WTC11 (cell line): ENCODE results near the gene ZNF205.

Experiments
- ATF1 ChIP-seq: sonication (generic); formaldehyde crosslinking; IDR thresholded peaks from 2 replicates; pipeline ENCODE4 v1.8.1; 2023; ENCODE audit warnings: mild to moderate bottlenecking, moderate library complexity, missing genetic modification reagents
- CREB1 ChIP-seq: sonication (generic); formaldehyde crosslinking; IDR thresholded peaks from 2 replicates; pipeline ENCODE4 v1.8.0; 2023; ENCODE audit warnings: mild to moderate bottlenecking, missing genetic modification reagents
- ELF4 ChIP-seq: sonication (generic); formaldehyde crosslinking; IDR thresholded peaks from 2 replicates; pipeline ENCODE4 v1.8.1; 2022; ENCODE audit warnings: low read depth, mild to moderate bottlenecking, moderate library complexity, missing genetic modification reagents
- ESRRA ChIP-seq: sonication (generic); formaldehyde crosslinking; IDR thresholded peaks from 2 replicates; pipeline ENCODE4 v1.8.1; 2022; ENCODE audit warnings: mild to moderate bottlenecking, missing genetic modification reagents, borderline replicate concordance
- FOXJ3 ChIP-seq: sonication (generic); formaldehyde crosslinking; IDR thresholded peaks from 2 replicates; pipeline ENCODE4 v1.9.0; 2021; ENCODE audit warnings: missing genetic modification reagents, mild to moderate bottlenecking, borderline replicate concordance
- NR3C1 ChIP-seq: sonication (generic); formaldehyde crosslinking; conservative IDR thresholded peaks from 2 replicates; pipeline ENCODE4 v1.8.1; 2023; ENCODE audit warnings: low read depth, mild to moderate bottlenecking, missing genetic modification reagents
- SMAD3 ChIP-seq: sonication (generic); formaldehyde crosslinking; IDR thresholded peaks from 2 replicates; pipeline ENCODE4 v1.8.0; 2022; ENCODE audit warnings: missing genetic modification reagents, mild to moderate bottlenecking, borderline replicate concordance
- TCF7 ChIP-seq: sonication (generic); formaldehyde crosslinking; IDR thresholded peaks from 2 replicates; pipeline ENCODE4 v1.8.0; 2022; ENCODE audit warnings: mild to moderate bottlenecking, low read depth, missing genetic modification reagents, moderate library complexity
- ZNF671 ChIP-seq: fragments of 250-450 bp; sonication (Bioruptor Pico); IDR thresholded peaks from 2 replicates; pipeline ENCODE4 v1.8.0; 2021; ENCODE audit warnings: mild to moderate bottlenecking
- TF ChIP-seq, protein P1 (sequence below): sonication (generic); formaldehyde crosslinking; IDR thresholded peaks from 2 replicates; pipeline ENCODE4 v1.8.0; 2022; ENCODE audit warnings: mild to moderate bottlenecking, missing genetic modification reagents
- TF ChIP-seq, protein P2 (sequence below): sonication (generic); formaldehyde crosslinking; IDR thresholded peaks from 2 replicates; pipeline ENCODE4 v1.8.1; 2023; ENCODE audit warnings: mild to moderate bottlenecking, missing genetic modification reagents, moderate library complexity
- TF ChIP-seq, protein P3 (sequence below): sonication (generic); formaldehyde crosslinking; IDR thresholded peaks from 2 replicates; pipeline ENCODE4 v1.8.0; 2023; ENCODE audit warnings: mild to moderate bottlenecking, missing genetic modification reagents
- TF ChIP-seq, protein P4 (sequence below): fragments of 200-600 bp; IDR thresholded peaks from 2 replicates; pipeline ENCODE4 v1.8.0; 2022; ENCODE audit warnings: antibody characterized with exemption
- TF ChIP-seq, protein P5 (sequence below): sonication (generic); formaldehyde crosslinking; IDR thresholded peaks from 2 replicates; pipeline ENCODE4 v1.8.0; 2022; ENCODE audit warnings: mild to moderate bottlenecking, missing genetic modification reagents

DNA sequence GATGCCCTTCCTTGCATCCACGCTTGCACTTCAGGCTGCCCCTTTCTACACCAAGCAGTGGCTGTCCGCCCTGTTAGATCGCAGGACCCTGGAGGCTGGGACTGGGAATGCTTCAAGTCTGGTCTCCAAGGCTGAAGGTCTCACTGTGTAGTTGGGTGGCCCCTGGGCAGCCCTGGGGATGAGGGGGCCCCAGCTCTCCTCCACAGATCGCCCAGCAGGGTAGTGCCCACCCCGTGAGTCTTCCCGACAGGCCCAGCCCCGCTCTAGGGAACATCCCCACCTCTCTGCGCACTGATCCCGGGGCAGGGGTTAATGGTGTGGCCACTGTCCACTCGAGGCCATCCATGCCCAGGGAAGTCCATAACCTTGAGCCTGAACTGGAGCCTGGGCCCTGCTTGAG, 32.8 kb downstream of the ZNF205 start:
- TF ChIP-seq, protein P1, sequence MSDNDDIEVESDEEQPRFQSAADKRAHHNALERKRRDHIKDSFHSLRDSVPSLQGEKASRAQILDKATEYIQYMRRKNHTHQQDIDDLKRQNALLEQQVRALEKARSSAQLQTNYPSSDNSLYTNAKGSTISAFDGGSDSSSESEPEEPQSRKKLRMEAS (CRISPR knock-in tag), result no peak
- TF ChIP-seq ESRRA (CRISPR knock-in tag), result no peak
- no peak for TF ChIP-seq SMAD3 (CRISPR knock-in tag)
- TF ChIP-seq, protein P2, sequence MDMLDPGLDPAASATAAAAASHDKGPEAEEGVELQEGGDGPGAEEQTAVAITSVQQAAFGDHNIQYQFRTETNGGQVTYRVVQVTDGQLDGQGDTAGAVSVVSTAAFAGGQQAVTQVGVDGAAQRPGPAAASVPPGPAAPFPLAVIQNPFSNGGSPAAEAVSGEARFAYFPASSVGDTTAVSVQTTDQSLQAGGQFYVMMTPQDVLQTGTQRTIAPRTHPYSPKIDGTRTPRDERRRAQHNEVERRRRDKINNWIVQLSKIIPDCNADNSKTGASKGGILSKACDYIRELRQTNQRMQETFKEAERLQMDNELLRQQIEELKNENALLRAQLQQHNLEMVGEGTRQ (CRISPR knock-in tag), result no peak
- TF ChIP-seq, protein P3, sequence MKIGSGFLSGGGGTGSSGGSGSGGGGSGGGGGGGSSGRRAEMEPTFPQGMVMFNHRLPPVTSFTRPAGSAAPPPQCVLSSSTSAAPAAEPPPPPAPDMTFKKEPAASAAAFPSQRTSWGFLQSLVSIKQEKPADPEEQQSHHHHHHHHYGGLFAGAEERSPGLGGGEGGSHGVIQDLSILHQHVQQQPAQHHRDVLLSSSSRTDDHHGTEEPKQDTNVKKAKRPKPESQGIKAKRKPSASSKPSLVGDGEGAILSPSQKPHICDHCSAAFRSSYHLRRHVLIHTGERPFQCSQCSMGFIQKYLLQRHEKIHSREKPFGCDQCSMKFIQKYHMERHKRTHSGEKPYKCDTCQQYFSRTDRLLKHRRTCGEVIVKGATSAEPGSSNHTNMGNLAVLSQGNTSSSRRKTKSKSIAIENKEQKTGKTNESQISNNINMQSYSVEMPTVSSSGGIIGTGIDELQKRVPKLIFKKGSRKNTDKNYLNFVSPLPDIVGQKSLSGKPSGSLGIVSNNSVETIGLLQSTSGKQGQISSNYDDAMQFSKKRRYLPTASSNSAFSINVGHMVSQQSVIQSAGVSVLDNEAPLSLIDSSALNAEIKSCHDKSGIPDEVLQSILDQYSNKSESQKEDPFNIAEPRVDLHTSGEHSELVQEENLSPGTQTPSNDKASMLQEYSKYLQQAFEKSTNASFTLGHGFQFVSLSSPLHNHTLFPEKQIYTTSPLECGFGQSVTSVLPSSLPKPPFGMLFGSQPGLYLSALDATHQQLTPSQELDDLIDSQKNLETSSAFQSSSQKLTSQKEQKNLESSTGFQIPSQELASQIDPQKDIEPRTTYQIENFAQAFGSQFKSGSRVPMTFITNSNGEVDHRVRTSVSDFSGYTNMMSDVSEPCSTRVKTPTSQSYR (CRISPR knock-in tag), result no peak
- no peak for TF ChIP-seq NR3C1 (CRISPR knock-in tag)
- TF ChIP-seq ATF1 (CRISPR knock-in tag), result no peak
- no peak for TF ChIP-seq TCF7 (CRISPR knock-in tag)
- TF ChIP-seq, protein P4, sequence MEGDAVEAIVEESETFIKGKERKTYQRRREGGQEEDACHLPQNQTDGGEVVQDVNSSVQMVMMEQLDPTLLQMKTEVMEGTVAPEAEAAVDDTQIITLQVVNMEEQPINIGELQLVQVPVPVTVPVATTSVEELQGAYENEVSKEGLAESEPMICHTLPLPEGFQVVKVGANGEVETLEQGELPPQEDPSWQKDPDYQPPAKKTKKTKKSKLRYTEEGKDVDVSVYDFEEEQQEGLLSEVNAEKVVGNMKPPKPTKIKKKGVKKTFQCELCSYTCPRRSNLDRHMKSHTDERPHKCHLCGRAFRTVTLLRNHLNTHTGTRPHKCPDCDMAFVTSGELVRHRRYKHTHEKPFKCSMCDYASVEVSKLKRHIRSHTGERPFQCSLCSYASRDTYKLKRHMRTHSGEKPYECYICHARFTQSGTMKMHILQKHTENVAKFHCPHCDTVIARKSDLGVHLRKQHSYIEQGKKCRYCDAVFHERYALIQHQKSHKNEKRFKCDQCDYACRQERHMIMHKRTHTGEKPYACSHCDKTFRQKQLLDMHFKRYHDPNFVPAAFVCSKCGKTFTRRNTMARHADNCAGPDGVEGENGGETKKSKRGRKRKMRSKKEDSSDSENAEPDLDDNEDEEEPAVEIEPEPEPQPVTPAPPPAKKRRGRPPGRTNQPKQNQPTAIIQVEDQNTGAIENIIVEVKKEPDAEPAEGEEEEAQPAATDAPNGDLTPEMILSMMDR, result no peak
- TF ChIP-seq, protein P5, sequence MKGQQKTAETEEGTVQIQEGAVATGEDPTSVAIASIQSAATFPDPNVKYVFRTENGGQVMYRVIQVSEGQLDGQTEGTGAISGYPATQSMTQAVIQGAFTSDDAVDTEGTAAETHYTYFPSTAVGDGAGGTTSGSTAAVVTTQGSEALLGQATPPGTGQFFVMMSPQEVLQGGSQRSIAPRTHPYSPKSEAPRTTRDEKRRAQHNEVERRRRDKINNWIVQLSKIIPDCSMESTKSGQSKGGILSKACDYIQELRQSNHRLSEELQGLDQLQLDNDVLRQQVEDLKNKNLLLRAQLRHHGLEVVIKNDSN (CRISPR knock-in tag), result no peak
- TF ChIP-seq ELF4 (CRISPR knock-in tag), result no peak
- TF ChIP-seq FOXJ3 (CRISPR knock-in tag), result no peak
- no peak for TF ChIP-seq ZNF671
- no peak for TF ChIP-seq CREB1 (CRISPR knock-in tag)
